ENCODE results near the gene DGKA. TPM values are rescaled to one million over a fixed set of nuclear protein-coding genes. Genes with fewer than 3 reads are reported as not detected.
"Not testable (repeated sequence)": the region's sequence is repeated elsewhere in the genome, so short reads cannot be mapped to it uniquely, and the experiment has no call there.

DGKA gene
- polyA plus RNA-seq, 3 donors, result 17.2 to 17.8 (median 17.7) TPM

- peak in 1 of 3 donors; percentile 63 for DNase-seq (ENCODE audit: low read depth in 3 of 3, low spot score in 2 of 3)
These were observed 65.3 kb downstream of the DGKA start for GRCh38 chr12:55996201-55996714.

- peak in 1 of 3 donors; percentile 92 for DNase-seq (ENCODE audit: low read depth in 3 of 3, low spot score in 2 of 3)
These were observed 66.0 kb downstream of the DGKA start, which contains the start of gene SUOX for GRCh38 chr12:55996715-55997534. SUOX (plus strand) TSS chr12:55997276; CDS start chr12:56002222, 4,946 bp downstream.

GRCh38 chr12:55997535-55997859 lies 66.5 kb downstream of the DGKA start:
- no peak for DNase-seq (ENCODE audit: low read depth in 3 of 3, low spot score in 2 of 3)

- DNase-seq (ENCODE audit: low read depth in 3 of 3, low spot score in 2 of 3), result not testable (repeated sequence)
These were observed 68.6 kb downstream of the DGKA start for GRCh38 chr12:55999522-55999921.

GRCh38 chr12:55999999-56000540 lies 69.1 kb downstream of the DGKA start:
- not testable (repeated sequence) for DNase-seq (ENCODE audit: low read depth in 3 of 3, low spot score in 2 of 3)

- DNase-seq (ENCODE audit: low read depth in 3 of 3, low spot score in 2 of 3), result no peak
These were observed 70.6 kb downstream of the DGKA start for GRCh38 chr12:56001487-56002100.

- not testable (repeated sequence) for DNase-seq (ENCODE audit: low read depth in 3 of 3, low spot score in 2 of 3)
These were observed 72.4 kb downstream of the DGKA start for GRCh38 chr12:56003376-56003775.

Other genes with a start within 250 kb of the DGKA start
- gene ITGA7, start 223.3 kb upstream of the DGKA start, polyA plus RNA-seq (ENCODE audit: insufficient read length in 3 of 3), result 10 to 100 TPM; 22.3 to 27.7 (median 22.5) TPM
- 100 to 1,000 TPM; 114 to 135 (median 133) TPM for gene BLOC1S1, start 215.1 kb upstream of the DGKA start, polyA plus RNA-seq (ENCODE audit: insufficient read length in 3 of 3)
- 10 to 100 TPM; 18.2 to 22.8 (median 19.2) TPM for gene RDH5, start 210.8 kb upstream of the DGKA start, polyA plus RNA-seq (ENCODE audit: insufficient read length in 3 of 3)
- gene CD63, start 202.2 kb upstream of the DGKA start, polyA plus RNA-seq (ENCODE audit: insufficient read length in 3 of 3), result 100 to 1,000 TPM; 674 to 749 (median 723) TPM
- gene GDF11, start 188.0 kb upstream of the DGKA start, polyA plus RNA-seq (ENCODE audit: insufficient read length in 3 of 3), result 10 to 100 TPM; 19.9 to 21.4 (median 20.6) TPM
- gene SARNP, start 113.4 kb upstream of the DGKA start, polyA plus RNA-seq (ENCODE audit: insufficient read length in 3 of 3), result 100 to 1,000 TPM; 131 to 167 (median 158) TPM
- 10 to 100 TPM; 32.4 to 43.5 (median 43.3) TPM for gene ORMDL2, start 113.1 kb upstream of the DGKA start, polyA plus RNA-seq (ENCODE audit: insufficient read length in 3 of 3)
- 10 to 100 TPM; 45.3 to 49.6 (median 46.6) TPM for gene DNAJC14, start 101.6 kb upstream of the DGKA start, polyA plus RNA-seq (ENCODE audit: insufficient read length in 3 of 3)
- under 1 TPM; 0.47 to 0.93 (median 0.52) TPM for gene MMP19, start 88.2 kb upstream of the DGKA start, polyA plus RNA-seq (ENCODE audit: insufficient read length in 3 of 3)
- 10 to 100 TPM; 35.6 to 37.5 (median 36.3) TPM for gene PYM1, start 3.3 kb upstream of the DGKA start, polyA plus RNA-seq (ENCODE audit: insufficient read length in 3 of 3)
- 1 to 10 TPM; 3.0 to 3.9 (median 3.8) TPM for gene PMEL, start 34.9 kb downstream of the DGKA start, polyA plus RNA-seq (ENCODE audit: insufficient read length in 3 of 3)
- 10 to 100 TPM; 56.8 to 58.8 (median 58.6) TPM for gene CDK2, start 35.7 kb downstream of the DGKA start, polyA plus RNA-seq (ENCODE audit: insufficient read length in 3 of 3)
- gene RAB5B, start 42.9 kb downstream of the DGKA start, polyA plus RNA-seq (ENCODE audit: insufficient read length in 3 of 3), result 100 to 1,000 TPM; 160 to 162 (median 161) TPM
- 10 to 100 TPM; 47.0 to 48.1 (median 47.4) TPM for gene SUOX, start 66.1 kb downstream of the DGKA start, polyA plus RNA-seq (ENCODE audit: insufficient read length in 3 of 3)
- 10 to 100 TPM; 15.0 to 15.7 (median 15.1) TPM for gene IKZF4, start 89.9 kb downstream of the DGKA start, polyA plus RNA-seq (ENCODE audit: insufficient read length in 3 of 3)
- gene RPS26, start 110.8 kb downstream of the DGKA start, polyA plus RNA-seq (ENCODE audit: insufficient read length in 3 of 3), result 100 to 1,000 TPM; 127 to 550 (median 327) TPM
- 10 to 100 TPM; 72.3 to 90.7 (median 82.9) TPM for gene ERBB3, start 149.0 kb downstream of the DGKA start, polyA plus RNA-seq (ENCODE audit: insufficient read length in 3 of 3)
- gene PA2G4, start 173.4 kb downstream of the DGKA start, polyA plus RNA-seq (ENCODE audit: insufficient read length in 3 of 3), result 100 to 1,000 TPM; 171 to 177 (median 175) TPM
- 1,000 to 10,000 TPM; 5,478 to 6,026 (median 6,015) TPM for gene RPL41, start 185.5 kb downstream of the DGKA start, polyA plus RNA-seq (ENCODE audit: insufficient read length in 3 of 3)
- 1 to 10 TPM; 5.8 to 6.3 (median 6.1) TPM for gene ZC3H10, start 187.1 kb downstream of the DGKA start, polyA plus RNA-seq (ENCODE audit: insufficient read length in 3 of 3)
- 10 to 100 TPM; 75.1 to 82.9 (median 77.6) TPM for gene ESYT1, start 197.1 kb downstream of the DGKA start, polyA plus RNA-seq (ENCODE audit: insufficient read length in 3 of 3)
- gene MYL6B, start 221.4 kb downstream of the DGKA start, polyA plus RNA-seq (ENCODE audit: insufficient read length in 3 of 3), result 100 to 1,000 TPM; 176 to 177 (median 176) TPM
- 1,000 to 10,000 TPM; 2,228 to 2,441 (median 2,313) TPM for gene MYL6, start 227.2 kb downstream of the DGKA start, polyA plus RNA-seq (ENCODE audit: insufficient read length in 3 of 3)

All from right renal cortex interstitium (tissue), 3 donors.